ENCODE measurements around the gene ETS1.

ETS1 gene, protein sequence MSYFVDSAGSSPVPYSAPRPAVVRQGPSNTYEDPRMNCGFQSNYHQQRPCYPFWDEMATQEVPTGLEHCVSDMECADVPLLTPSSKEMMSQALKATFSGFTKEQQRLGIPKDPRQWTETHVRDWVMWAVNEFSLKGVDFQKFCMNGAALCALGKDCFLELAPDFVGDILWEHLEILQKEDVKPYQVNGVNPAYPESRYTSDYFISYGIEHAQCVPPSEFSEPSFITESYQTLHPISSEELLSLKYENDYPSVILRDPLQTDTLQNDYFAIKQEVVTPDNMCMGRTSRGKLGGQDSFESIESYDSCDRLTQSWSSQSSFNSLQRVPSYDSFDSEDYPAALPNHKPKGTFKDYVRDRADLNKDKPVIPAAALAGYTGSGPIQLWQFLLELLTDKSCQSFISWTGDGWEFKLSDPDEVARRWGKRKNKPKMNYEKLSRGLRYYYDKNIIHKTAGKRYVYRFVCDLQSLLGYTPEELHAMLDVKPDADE

DNA sequence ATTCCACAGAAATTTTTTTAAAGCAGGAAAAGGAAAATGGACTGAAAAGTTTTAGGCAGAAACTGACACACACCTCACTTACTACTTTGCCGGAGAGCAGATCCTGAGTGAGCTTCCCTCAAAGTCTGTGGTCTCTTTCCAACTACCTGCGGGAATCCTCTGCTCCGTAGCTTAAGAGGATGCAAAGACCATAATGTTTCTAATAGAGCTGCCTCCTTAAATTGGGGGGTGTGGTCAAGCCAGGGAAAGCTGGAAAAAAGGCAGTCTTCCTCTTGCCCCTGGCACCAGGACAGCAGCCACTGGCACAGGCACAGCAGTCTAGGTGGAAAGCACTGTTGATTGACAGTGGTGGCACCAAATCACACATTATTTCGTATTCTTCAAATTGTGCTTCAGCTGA is at the start of gene ETS1:
Gene ETS1, minus strand, starts transcription at position 144 of the 400 bp plus-strand sequence. CDS start 14,428 bp downstream, outside the sequence.
- Histone ChIP-seq H4K20me1 (no peaks in the 10 kb centered on the region), H3K27me3 (no peaks in the 10 kb centered on the region), H3K9ac (no peak within 1 kb of the TSS), H3K9me3 (replicated peaks in 1 of 11) (peaks cover 0 to 9% (median 5%) of the 10 kb centered on the region in 11 experiments; a peak in 7 of 22 replicates), H3K4me1 (peaks cover 11 to 29% (median 22%) of the 10 kb centered on the region in 10 experiments), H3K36me3 (no peaks in the 10 kb centered on the region), H3K4me2 (peak within 1 kb of the TSS in 9 of 11 experiments; percentile 22 to 78 (median 70); a peak in 16 of 22 replicates), H3K27ac (no peak within 1 kb of the TSS; a peak in 1 of 22 replicates), H3K4me3 (no peak within 1 kb of the TSS)
- TF ChIP-seq Cebpa-rat (IDR thresholded peaks at IDR 0.05), result no peak

- Histone ChIP-seq H3K36me3 (no peaks in the 10 kb centered on the region), H3K9me3 (replicated peaks in 1 of 11) (peaks cover 0 to 29% (median 17%) of the 10 kb centered on the region in 11 experiments; a peak in 16 of 22 replicates), H3K9ac (no peak overlapping the region), H3K4me3 (no peak overlapping the region), H3K27ac (no peak overlapping the region), H3K4me2 (no peak overlapping the region), H3K27me3 (no peaks in the 10 kb centered on the region), H4K20me1 (no peaks in the 10 kb centered on the region), H3K4me1 (peaks cover 15 to 62% (median 47%) of the 10 kb centered on the region in 10 experiments)
- no peak for TF ChIP-seq Cebpa-rat (IDR thresholded peaks at IDR 0.05)
These were observed 47.0 kb upstream of the ETS1 start for GRCh38 chr11:128634395-128634794.

DNA sequence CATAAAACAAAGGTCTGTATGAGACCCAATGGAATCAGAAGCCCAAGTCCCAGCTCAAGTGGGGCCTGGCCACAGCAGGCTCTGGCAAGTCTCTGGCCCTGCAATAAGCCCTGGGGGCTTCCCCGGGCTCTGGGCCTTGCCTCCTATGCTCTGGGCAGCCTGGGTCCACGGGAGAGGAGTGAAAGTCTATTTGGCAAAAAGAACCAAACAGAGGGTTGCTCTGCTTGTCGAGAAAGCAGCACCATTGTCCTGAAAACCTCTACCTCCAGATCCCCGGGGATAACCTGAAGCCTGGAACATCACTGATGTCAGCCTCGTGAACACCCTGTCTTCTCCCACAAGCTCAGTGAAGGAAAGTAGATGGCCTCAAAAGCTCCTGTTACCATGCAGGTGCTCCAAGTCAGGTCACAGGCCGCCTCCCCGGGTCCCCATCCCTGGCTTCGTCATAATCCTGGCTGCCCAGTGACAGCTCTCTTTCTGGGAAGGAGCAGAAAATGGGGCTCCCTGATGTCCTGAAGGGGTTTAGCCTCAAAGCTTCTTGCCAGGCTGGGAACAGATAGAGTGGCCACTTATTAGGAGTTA is 46.1 kb upstream of the ETS1 start:
- H3K9ac ChIP-seq, result 0 out of 22 replicates have a peak overlapping the region, but pooled peaks of 1 of the 11 experiments have one; percentile 27
- H3K36me3 ChIP-seq, result no peaks in the 10 kb centered on the region
- no peaks in the 10 kb centered on the region for H3K27me3 ChIP-seq
- TF ChIP-seq Cebpa-rat (IDR thresholded peaks at IDR 0.05), result no peak
- no peaks in the 10 kb centered on the region for H4K20me1 ChIP-seq
- H3K27ac ChIP-seq, result 0 out of 22 replicates have a peak overlapping the region, but pooled peaks of 1 of the 11 experiments have one; percentile 18
- peaks cover 0 to 20% (median 9%) of the 10 kb centered on the region in 11 experiments; a peak in 14 of 22 replicates for H3K9me3 ChIP-seq (replicated peaks in 1 of 11)
- H3K4me2 ChIP-seq, result peak overlapping the region in 4 of 11 experiments; percentile 55 to 88 (median 66); a peak in 5 of 22 replicates
- peaks cover 24 to 71% (median 57%) of the 10 kb centered on the region in 10 experiments for H3K4me1 ChIP-seq
- H3K4me3 ChIP-seq, result no peak overlapping the region

- Histone ChIP-seq H3K27me3 (no peaks in the 10 kb centered on the region; a peak in 1 of 22 replicates), H3K27ac (peak overlapping the region in 1 of 11 experiments; percentile 71; a peak in 2 of 22 replicates), H3K4me3 (no peak overlapping the region), H3K4me1 (peaks cover 34 to 80% (median 68%) of the 10 kb centered on the region in 10 experiments), H3K36me3 (no peaks in the 10 kb centered on the region), H3K9ac (peak overlapping the region in 4 of 11 experiments; percentile 3 to 27 (median 12); a peak in 2 of 22 replicates), H3K4me2 (peak overlapping the region in 9 of 11 experiments; percentile 15 to 88 (median 55); a peak in 14 of 22 replicates), H4K20me1 (no peaks in the 10 kb centered on the region), H3K9me3 (replicated peaks in 1 of 11) (peaks cover 0 to 10% (median 0%) of the 10 kb centered on the region in 11 experiments; a peak in 5 of 22 replicates)
- no peak for TF ChIP-seq Cebpa-rat (IDR thresholded peaks at IDR 0.05)
These were observed 44.9 kb upstream of the ETS1 start for GRCh38 chr11:128632141-128632791.

DNA sequence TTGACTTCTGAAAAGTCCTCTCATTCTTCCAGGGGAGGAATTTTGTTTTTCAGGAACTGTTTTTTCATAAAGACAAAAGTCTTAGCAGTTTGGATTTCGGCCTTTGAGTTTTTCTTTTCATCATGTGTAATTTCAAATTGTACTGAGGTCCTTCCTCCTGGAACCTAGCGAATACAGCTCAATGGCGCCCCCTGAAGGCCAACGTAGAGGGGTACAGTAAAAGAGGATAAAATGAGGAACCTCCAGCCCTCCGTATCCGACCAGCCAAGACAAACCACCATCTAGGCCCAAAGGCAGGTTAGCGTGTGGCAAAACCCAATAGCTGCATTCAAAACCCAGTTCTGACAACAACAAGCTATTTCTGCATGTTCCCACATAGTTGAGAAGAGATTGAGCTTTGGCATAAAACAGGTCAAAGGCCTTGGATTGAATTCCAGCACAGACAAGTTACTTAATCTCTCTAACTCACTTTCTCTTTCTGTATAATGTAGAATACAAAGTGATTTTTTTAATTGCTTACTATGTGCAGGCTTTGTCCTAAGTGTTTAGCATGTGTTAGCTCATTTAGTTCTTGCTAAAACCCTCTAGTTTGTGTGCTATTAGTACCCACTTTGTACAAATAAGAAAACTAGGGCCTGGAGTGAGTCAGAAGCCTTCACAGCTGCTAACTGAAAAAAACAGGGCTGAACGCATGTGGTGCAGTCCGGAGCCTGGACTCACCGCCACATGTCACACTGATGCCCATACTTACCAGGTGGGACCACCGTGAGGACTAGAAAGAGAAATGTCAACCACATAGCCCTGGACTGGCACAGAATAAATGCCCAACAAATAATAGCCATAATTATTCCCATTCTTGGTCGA is 43.2 kb upstream of the ETS1 start:
- H3K4me1 ChIP-seq, result peaks cover 40 to 83% (median 74%) of the 10 kb centered on the region in 10 experiments
- no peaks in the 10 kb centered on the region; a peak in 1 of 22 replicates for H3K27me3 ChIP-seq
- peaks cover 0 to 6% (median 0%) of the 10 kb centered on the region in 11 experiments; a peak in 4 of 22 replicates for H3K9me3 ChIP-seq (replicated peaks in 1 of 11)
- H3K36me3 ChIP-seq, result no peaks in the 10 kb centered on the region
- no peak overlapping the region for H3K4me3 ChIP-seq
- H3K27ac ChIP-seq, result peak overlapping the region in 10 of 11 experiments; percentile 14 to 79 (median 66); a peak in 20 of 22 replicates
- H3K4me2 ChIP-seq, result peak overlapping the region; percentile 36 to 88 (median 71); a peak in 21 of 22 replicates
- no peaks in the 10 kb centered on the region for H4K20me1 ChIP-seq
- peak overlapping the region; percentile 45 to 67 (median 56); a peak in 21 of 22 replicates for H3K9ac ChIP-seq
- TF ChIP-seq Cebpa-rat (IDR thresholded peaks at IDR 0.05), result no peak

DNA sequence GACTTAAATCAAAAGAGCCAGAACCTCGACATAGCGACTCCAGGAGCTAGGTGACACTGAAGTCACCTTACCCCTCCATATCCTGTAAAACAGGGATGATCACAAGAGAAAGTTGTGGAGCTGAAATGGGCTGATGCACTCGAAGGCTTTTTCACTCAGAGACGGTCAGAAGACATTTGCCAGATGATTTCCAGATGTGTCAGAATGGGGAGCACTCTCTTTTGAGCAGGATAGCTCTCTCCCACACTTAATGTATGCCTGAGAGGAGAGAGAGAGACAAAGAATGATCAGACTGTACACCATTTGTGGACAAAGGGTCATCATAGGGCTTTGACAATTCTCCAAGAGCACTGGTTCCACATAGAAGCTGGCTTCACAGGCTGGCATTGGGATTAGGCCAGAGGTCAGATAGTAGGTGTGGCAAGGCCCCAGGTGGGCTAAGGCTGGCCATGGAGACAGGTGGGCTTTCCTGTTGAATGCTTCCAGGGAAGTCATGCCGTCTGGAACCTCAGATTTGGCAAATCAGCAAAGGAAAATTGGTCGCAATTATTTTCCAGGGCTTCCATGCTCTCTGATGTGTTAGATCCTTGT is 42.3 kb upstream of the ETS1 start:
- H3K9ac ChIP-seq, result peak overlapping the region in 8 of 11 experiments; percentile 13 to 63 (median 50); a peak in 14 of 22 replicates
- H3K36me3 ChIP-seq, result no peaks in the 10 kb centered on the region
- H3K4me1 ChIP-seq, result peaks cover 49 to 92% (median 84%) of the 10 kb centered on the region in 10 experiments
- peak overlapping the region in 8 of 11 experiments; percentile 43 to 79 (median 66); a peak in 15 of 22 replicates for H3K27ac ChIP-seq
- no peak for TF ChIP-seq Cebpa-rat (IDR thresholded peaks at IDR 0.05)
- peak overlapping the region; percentile 59 to 88 (median 75) for H3K4me2 ChIP-seq
- no peaks in the 10 kb centered on the region; a peak in 1 of 22 replicates for H3K27me3 ChIP-seq
- H3K9me3 ChIP-seq (replicated peaks in 1 of 11), result no peaks in the 10 kb centered on the region
- no peaks in the 10 kb centered on the region for H4K20me1 ChIP-seq
- no peak overlapping the region for H3K4me3 ChIP-seq

GRCh38 chr11:128628686-128629085 is 41.3 kb upstream of the ETS1 start:
- Histone ChIP-seq H3K27ac (peak overlapping the region in 7 of 11 experiments; percentile 43 to 79 (median 67); a peak in 13 of 22 replicates), H3K4me2 (peak overlapping the region; percentile 59 to 88 (median 75))

More at GRCh38 chr11:128628686-128629085, 41.3 kb upstream of the ETS1 start:
- H3K9me3 ChIP-seq (replicated peaks in 1 of 11), result no peaks in the 10 kb centered on the region
- no peaks in the 10 kb centered on the region for H4K20me1 ChIP-seq
- peak overlapping the region in 7 of 11 experiments; percentile 6 to 63 (median 53); a peak in 11 of 22 replicates for H3K9ac ChIP-seq
- H3K36me3 ChIP-seq, result no peaks in the 10 kb centered on the region
- no peak for TF ChIP-seq Cebpa-rat (IDR thresholded peaks at IDR 0.05)
- H3K27me3 ChIP-seq, result no peaks in the 10 kb centered on the region; a peak in 1 of 22 replicates
- H3K4me3 ChIP-seq, result no peak overlapping the region
- H3K4me1 ChIP-seq, result peaks cover 56 to 97% (median 93%) of the 10 kb centered on the region in 10 experiments
